Esophagus mucosa (tissue), 1 donor: ENCODE measurements around the gene SERPINB2. TPM values are rescaled to one million over a fixed set of nuclear protein-coding genes. Genes with fewer than 3 reads are reported as not detected.
A peak's percentile ranks its signal among the peaks of the same experiment; 100 is the strongest.

Experiments used
- ATAC-seq: fragments of 200-7000 bp; cut with Tn5 transposase; one replicate; pipeline ENCODE4 v1.9.1; 2020
- total RNA-seq: library from RNA; stranded (reverse); gene quantifications from one replicate; pipeline ENCODE4 v1.2.4, GENCODE V29; 2023
- donor health status: DM: yes; HTN: yes; CAD: no.

Gene SERPINB2
- 139 TPM for total RNA-seq

GRCh38 chr18:63887424-63887823 is at the start of gene SERPINB2:
SERPINB2 (plus strand) TSS chr18:63887705; CDS start chr18:63891445, 3,740 bp downstream.
- peak; percentile 56 for ATAC-seq

- ATAC-seq = peak; percentile 60
Observed at GRCh38 chr18:63843008-63843407, 44.5 kb upstream of the SERPINB2 start.

- ATAC-seq = peak; percentile 52
Observed at GRCh38 chr18:63844254-63844653, 43.3 kb upstream of the SERPINB2 start.

GRCh38 chr18:63848159-63848558 is 39.3 kb upstream of the SERPINB2 start:
- ATAC-seq = peak; percentile 79

- ATAC-seq = peak; percentile 77
Observed at GRCh38 chr18:63850020-63850419, 37.5 kb upstream of the SERPINB2 start.

- ATAC-seq = peak; percentile 70
Observed at GRCh38 chr18:63850636-63851035, 36.9 kb upstream of the SERPINB2 start.

GRCh38 chr18:63858456-63858855 is 29.0 kb upstream of the SERPINB2 start:
- ATAC-seq = no peak

GRCh38 chr18:63859781-63860475 is 27.6 kb upstream of the SERPINB2 start:
- peak; percentile 64 for ATAC-seq

GRCh38 chr18:63860531-63860930 is 27.0 kb upstream of the SERPINB2 start:
- ATAC-seq = peak; percentile 60

- ATAC-seq = peak; percentile 74
Observed at GRCh38 chr18:63867368-63868125, 20.0 kb upstream of the SERPINB2 start.

- peak; percentile 24 for ATAC-seq
Observed at GRCh38 chr18:63868546-63868945, 19.0 kb upstream of the SERPINB2 start.

GRCh38 chr18:63869374-63869773 is 18.1 kb upstream of the SERPINB2 start:
- no peak for ATAC-seq

GRCh38 chr18:63869851-63870250 is 17.7 kb upstream of the SERPINB2 start:
- peak; percentile 70 for ATAC-seq

- no peak for ATAC-seq
Observed at GRCh38 chr18:63871836-63872235, 15.7 kb upstream of the SERPINB2 start.

GRCh38 chr18:63872586-63872985 is 14.9 kb upstream of the SERPINB2 start:
- no peak for ATAC-seq

- ATAC-seq = no peak
Observed at GRCh38 chr18:63878343-63878742, 9.2 kb upstream of the SERPINB2 start.

GRCh38 chr18:63878925-63879324 is 8.6 kb upstream of the SERPINB2 start:
- ATAC-seq = no peak

- ATAC-seq = no peak
Observed at GRCh38 chr18:63879709-63880108, 7.8 kb upstream of the SERPINB2 start.

GRCh38 chr18:63881851-63882250 is 5.7 kb upstream of the SERPINB2 start:
- ATAC-seq = peak; percentile 18

GRCh38 chr18:63882333-63883141 is 5.0 kb upstream of the SERPINB2 start:
- peak; percentile 92 for ATAC-seq

GRCh38 chr18:63883617-63884016 is 3.9 kb upstream of the SERPINB2 start:
- ATAC-seq = peak; percentile 32

- ATAC-seq = peak; percentile 67
Observed at GRCh38 chr18:63888470-63889190, 1.1 kb downstream of the SERPINB2 start.
